Loucy (cell line): ENCODE data around the gene MAPT.

ENCODE experiments used
- EZH2phosphoT487 ChIP-seq: fragments of 200-600 bp; IDR thresholded peaks from 2 replicates; pipeline ENCODE4 v1.6.1; 2018; ENCODE audit warnings: antibody characterized with exemption, mild to moderate bottlenecking, moderate library complexity, borderline replicate concordance
- TF ChIP-seq, protein P1 (sequence below): fragments of 200-600 bp; sonication (generic); conservative IDR thresholded peaks from 2 replicates; pipeline ENCODE4 v1.5.1; 2014; ENCODE audit warnings: mild to moderate bottlenecking, antibody characterized with exemption, low read length

DNA sequence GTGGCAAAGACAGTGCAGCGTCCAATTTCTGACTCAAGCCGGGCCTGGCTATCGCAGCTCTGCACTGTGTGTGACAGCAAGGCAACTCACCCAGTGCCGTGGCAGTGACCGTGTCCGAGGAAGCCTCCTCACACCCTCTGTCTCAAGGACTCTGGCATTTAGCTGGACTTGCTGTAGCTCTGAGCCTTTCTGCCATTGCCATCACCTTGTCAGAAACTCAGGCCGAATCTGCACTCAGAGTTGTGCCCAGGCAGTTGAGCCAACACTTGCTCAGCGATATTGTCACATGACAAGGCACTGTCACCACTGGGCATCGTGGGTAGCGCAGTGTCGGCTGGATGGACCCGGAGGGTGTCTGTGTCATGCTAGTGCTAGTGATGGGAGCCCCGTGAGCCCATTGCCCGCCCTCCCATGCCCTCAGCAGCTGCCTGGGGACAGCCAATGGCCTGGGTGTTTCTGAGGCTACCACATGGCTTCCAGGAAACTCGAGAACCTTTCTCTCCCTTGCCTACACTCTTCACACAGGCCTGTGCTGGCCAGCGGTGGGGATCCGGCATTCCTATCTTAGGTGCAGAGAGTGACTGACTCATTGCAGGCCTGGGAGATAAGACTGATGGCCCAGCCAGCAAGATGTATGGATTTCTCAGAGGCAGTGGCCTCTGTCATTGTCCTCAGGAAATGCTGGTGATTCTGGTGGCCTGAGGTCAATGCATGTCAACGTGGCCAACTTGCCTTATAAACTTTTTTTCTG is 82.6 kb downstream of the MAPT start:
- TF ChIP-seq, protein P1, sequence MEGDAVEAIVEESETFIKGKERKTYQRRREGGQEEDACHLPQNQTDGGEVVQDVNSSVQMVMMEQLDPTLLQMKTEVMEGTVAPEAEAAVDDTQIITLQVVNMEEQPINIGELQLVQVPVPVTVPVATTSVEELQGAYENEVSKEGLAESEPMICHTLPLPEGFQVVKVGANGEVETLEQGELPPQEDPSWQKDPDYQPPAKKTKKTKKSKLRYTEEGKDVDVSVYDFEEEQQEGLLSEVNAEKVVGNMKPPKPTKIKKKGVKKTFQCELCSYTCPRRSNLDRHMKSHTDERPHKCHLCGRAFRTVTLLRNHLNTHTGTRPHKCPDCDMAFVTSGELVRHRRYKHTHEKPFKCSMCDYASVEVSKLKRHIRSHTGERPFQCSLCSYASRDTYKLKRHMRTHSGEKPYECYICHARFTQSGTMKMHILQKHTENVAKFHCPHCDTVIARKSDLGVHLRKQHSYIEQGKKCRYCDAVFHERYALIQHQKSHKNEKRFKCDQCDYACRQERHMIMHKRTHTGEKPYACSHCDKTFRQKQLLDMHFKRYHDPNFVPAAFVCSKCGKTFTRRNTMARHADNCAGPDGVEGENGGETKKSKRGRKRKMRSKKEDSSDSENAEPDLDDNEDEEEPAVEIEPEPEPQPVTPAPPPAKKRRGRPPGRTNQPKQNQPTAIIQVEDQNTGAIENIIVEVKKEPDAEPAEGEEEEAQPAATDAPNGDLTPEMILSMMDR: no peak
- no peak for TF ChIP-seq EZH2phosphoT487
